A673 (cell line): ENCODE data around the gene HOXD8.

Experiments used
- EZH2 ChIP-seq: fragments of 200-600 bp; sonication (generic); IDR thresholded peaks from 2 replicates; pipeline ENCODE4 v1.6.1; 2017; ENCODE audit warnings: borderline replicate concordance, low read depth, mild to moderate bottlenecking, mixed read lengths, antibody characterized with exemption, low read length; ENCODE audit not compliant: poor library complexity, severe bottlenecking
- TF ChIP-seq, protein P1 (sequence below): fragments of 300-800, 200-600 bp; sonication (generic); conservative IDR thresholded peaks from 2 replicates; pipeline ENCODE4 v1.5.1; 2017; ENCODE audit warnings: low read depth, mild to moderate bottlenecking, antibody characterized with exemption, low read length, moderate library complexity, mixed read lengths

DNA sequence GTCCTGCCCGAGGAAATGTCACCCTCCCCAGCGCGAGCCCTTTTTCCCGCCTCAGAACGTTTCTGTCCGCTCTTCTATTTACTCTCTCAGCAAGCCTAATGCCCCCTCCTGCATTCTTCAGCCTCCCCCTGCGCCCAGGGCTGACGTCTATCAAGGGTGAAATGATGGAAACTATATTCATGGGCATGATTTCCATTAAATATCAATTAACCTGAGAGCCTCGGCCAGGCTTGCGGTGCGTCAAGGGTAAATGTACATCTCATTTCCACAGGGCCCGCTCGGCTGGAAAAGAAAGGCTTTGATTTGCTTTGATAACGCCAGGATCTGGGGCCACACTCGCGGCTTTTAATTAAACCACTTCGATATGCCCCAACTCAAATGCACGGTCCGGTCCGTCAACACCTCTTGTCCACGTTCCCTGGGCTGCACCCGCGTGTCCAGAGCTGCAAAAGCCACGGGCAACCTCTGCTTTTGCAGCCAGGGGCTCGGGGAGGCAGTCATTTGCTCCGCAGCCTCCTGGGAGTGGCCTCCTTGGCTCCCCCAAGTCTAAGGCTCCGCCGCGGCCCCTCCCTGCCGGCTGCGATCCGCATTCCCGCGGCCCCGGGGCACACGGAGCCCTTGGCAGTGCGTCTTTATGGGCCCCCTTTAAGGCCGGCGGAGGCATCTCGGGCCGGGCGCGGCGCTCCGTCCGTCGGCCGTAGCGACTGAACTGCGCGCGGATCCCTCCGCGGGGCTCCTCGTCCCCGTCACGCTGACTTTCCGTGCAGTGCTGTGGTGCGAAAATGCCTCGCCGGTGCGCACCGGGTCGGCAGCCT lies at the start of gene HOXD8:
- TF ChIP-seq, protein P1, sequence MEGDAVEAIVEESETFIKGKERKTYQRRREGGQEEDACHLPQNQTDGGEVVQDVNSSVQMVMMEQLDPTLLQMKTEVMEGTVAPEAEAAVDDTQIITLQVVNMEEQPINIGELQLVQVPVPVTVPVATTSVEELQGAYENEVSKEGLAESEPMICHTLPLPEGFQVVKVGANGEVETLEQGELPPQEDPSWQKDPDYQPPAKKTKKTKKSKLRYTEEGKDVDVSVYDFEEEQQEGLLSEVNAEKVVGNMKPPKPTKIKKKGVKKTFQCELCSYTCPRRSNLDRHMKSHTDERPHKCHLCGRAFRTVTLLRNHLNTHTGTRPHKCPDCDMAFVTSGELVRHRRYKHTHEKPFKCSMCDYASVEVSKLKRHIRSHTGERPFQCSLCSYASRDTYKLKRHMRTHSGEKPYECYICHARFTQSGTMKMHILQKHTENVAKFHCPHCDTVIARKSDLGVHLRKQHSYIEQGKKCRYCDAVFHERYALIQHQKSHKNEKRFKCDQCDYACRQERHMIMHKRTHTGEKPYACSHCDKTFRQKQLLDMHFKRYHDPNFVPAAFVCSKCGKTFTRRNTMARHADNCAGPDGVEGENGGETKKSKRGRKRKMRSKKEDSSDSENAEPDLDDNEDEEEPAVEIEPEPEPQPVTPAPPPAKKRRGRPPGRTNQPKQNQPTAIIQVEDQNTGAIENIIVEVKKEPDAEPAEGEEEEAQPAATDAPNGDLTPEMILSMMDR, result no peak
- TF ChIP-seq EZH2, result no peak
